GM19468 (cell line): ENCODE data around the gene ZNF425.
"Not testable (repeated sequence)": the region's sequence is repeated elsewhere in the genome, so short reads cannot be mapped to it uniquely, and the experiment has no call there.

Source experiments
- ATAC-seq: cut with Tn5 transposase; IDR thresholded peaks from one replicate; pipeline ENCODE4 v1.9.1; 2021; ENCODE audit warnings: mild to moderate bottlenecking, moderate library complexity, moderate number of reproducible peaks; ENCODE audit not compliant: unreplicated experiment; ENCODE audit errors: extremely low read depth

Gene ZNF425

GRCh38 chr7:149125863-149126661 is at the start of gene ZNF425:
ZNF425 (minus strand) TSS chr7:149126324; CDS start chr7:149126213, 111 bp downstream.
- ATAC-seq = peak; percentile 83

- ATAC-seq = no peak
Observed at GRCh38 chr7:149175150-149175549, 49.0 kb upstream of the ZNF425 start.

GRCh38 chr7:149172534-149172920 is 46.4 kb upstream of the ZNF425 start:
- ATAC-seq = no peak

- no peak for ATAC-seq
Observed at GRCh38 chr7:149171892-149172533, 45.9 kb upstream of the ZNF425 start.

GRCh38 chr7:149166630-149167352 is 40.7 kb upstream of the ZNF425 start:
- ATAC-seq = no peak

- ATAC-seq = no peak
Observed at GRCh38 chr7:149166142-149166541, 40.0 kb upstream of the ZNF425 start.

- no peak for ATAC-seq
Observed at GRCh38 chr7:149161241-149161848, 35.2 kb upstream of the ZNF425 start.

GRCh38 chr7:149156898-149157297 is 30.8 kb upstream of the ZNF425 start:
- ATAC-seq = no peak

- ATAC-seq = no peak
Observed at GRCh38 chr7:149154056-149154455, 27.9 kb upstream of the ZNF425 start.

GRCh38 chr7:149153346-149153745 is 27.2 kb upstream of the ZNF425 start:
- ATAC-seq = no peak

GRCh38 chr7:149150981-149151380 is 24.9 kb upstream of the ZNF425 start:
- no peak for ATAC-seq

- ATAC-seq = peak; percentile 13
Observed at GRCh38 chr7:149147752-149148653, 21.9 kb upstream of the ZNF425 start.

- ATAC-seq = peak; percentile 48
Observed at GRCh38 chr7:149147072-149147751, 21.1 kb upstream of the ZNF425 start, which contains the start of gene ZNF398. ZNF398 (plus strand) TSS chr7:149147453; CDS start chr7:149147743, 290 bp downstream.

GRCh38 chr7:149145031-149145845 is 19.1 kb upstream of the ZNF425 start:
- ATAC-seq = no peak

- not testable (repeated sequence) for ATAC-seq
Observed at GRCh38 chr7:149144436-149144922, 18.4 kb upstream of the ZNF425 start.

GRCh38 chr7:149141893-149142292 is 15.8 kb upstream of the ZNF425 start:
- ATAC-seq = no peak

GRCh38 chr7:149140831-149141230 is 14.7 kb upstream of the ZNF425 start:
- ATAC-seq = no peak

GRCh38 chr7:149136118-149136517 is 10.0 kb upstream of the ZNF425 start:
- ATAC-seq = no peak
